ENCODE measurements around the gene MICAL3. TPM values are rescaled to one million over a fixed set of nuclear protein-coding genes. Genes with fewer than 3 reads are reported as not detected.

MICAL3 gene
- polyA plus RNA-seq, 3 donors, result 0.23 to 0.84 TPM; not detected in 1

GRCh38 chr22:17828502-17829080 lies 195.8 kb downstream of the MICAL3 start:
- DNase-seq, result no peak
- H3K27me3 ChIP-seq (ENCODE audit: control insufficient read depth in 2 of 2, insufficient read depth in 2 of 2, low read length in 2 of 2), result no peaks in the 10 kb centered on the region
- H3K4me1 ChIP-seq (ENCODE audit: control insufficient read depth in 1 of 2, insufficient read depth in 2 of 2, low read length in 2 of 2), result no peaks in the 10 kb centered on the region
- Mint-ChIP-seq H3K4me3 (no peak overlapping the region), H3K4me1 (no peaks in the 10 kb centered on the region), H3K27ac (peak overlapping the region in 2 of 7 donors; percentile 16 to 56), H3K36me3 (no peaks in the 10 kb centered on the region), H3K27me3 (ENCODE audit: low read depth in 3 of 3) (peaks cover 0 to 3% (median 0%) of the 10 kb centered on the region in 3 donors), H3K9me3 (no peaks in the 10 kb centered on the region)
- no peaks in the 10 kb centered on the region for H4K20me1 ChIP-seq (ENCODE audit: insufficient read depth, low read length)
- intact Hi-C loops (cut with micrococcal nuclease), result no loop called here
- no peak overlapping the region for H3K4me3 ChIP-seq (replicated peaks in 1 of 3; ENCODE audit: low read depth in 2 of 3, low read length in 3 of 3)
- H3K36me3 ChIP-seq (replicated peaks in 1 of 2; ENCODE audit: control insufficient read depth in 1 of 2, insufficient read depth in 2 of 2, low read length in 2 of 2), result no peaks in the 10 kb centered on the region
- no peak overlapping the region for H3K27ac ChIP-seq (ENCODE audit: low read depth in 1 of 2, low read length in 2 of 2)
- no peaks in the 10 kb centered on the region for H3K9me3 ChIP-seq (replicated peaks in 1 of 2; ENCODE audit: control insufficient read depth in 1 of 2, insufficient read depth in 1 of 2, low read length in 2 of 2)
- H2AFZ ChIP-seq (ENCODE audit: insufficient read depth, low read depth, low read length, poor library complexity, severe bottlenecking), result no peak overlapping the region
- no peak overlapping the region for H3K4me2 ChIP-seq (replicated peaks; ENCODE audit: extremely low read depth, low read length, poor library complexity, severe bottlenecking)
- TF ChIP-seq CTCF (IDR thresholded peaks at IDR 0.05), result no peak
- H3K79me2 ChIP-seq (ENCODE audit: insufficient read depth, low read length), result no peaks in the 10 kb centered on the region
- 93% methylated on average over 6 of the region's 6 CpGs for WGBS (ENCODE audit: insufficient coverage)
- no peak overlapping the region for H3K9ac ChIP-seq (ENCODE audit: insufficient read depth, low read length, poor library complexity, severe bottlenecking)

DNA sequence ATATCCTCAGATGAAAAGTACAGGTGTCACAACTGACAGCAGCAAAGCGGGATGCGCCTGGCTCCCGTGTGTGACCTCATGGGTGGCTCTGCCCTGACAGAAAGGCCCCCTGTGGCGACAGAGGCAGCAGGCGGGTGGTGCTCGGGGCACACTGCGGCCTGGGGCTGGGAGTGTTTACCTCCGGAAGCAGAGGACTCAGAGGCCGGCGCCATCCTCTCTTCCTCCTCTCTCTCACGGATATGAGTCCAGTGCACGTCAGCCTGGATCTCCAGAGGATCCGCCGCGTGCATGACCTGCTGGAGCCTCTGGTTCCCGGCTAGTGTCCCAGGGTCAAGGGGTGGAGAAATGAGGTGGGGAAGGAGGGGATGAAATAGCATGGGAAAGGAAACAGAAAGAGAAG lies 196.9 kb downstream of the MICAL3 start:
- Histone ChIP-seq H3K79me2 (ENCODE audit: insufficient read depth, low read length) (no peaks in the 10 kb centered on the region), H3K4me2 (replicated peaks; ENCODE audit: extremely low read depth, low read length, poor library complexity, severe bottlenecking) (no peak overlapping the region), H4K20me1 (ENCODE audit: insufficient read depth, low read length) (no peaks in the 10 kb centered on the region), H3K4me1 (ENCODE audit: control insufficient read depth in 1 of 2, insufficient read depth in 2 of 2, low read length in 2 of 2) (no peaks in the 10 kb centered on the region), H3K27ac (ENCODE audit: low read depth in 1 of 2, low read length in 2 of 2) (no peak overlapping the region), H3K27me3 (ENCODE audit: control insufficient read depth in 2 of 2, insufficient read depth in 2 of 2, low read length in 2 of 2) (no peaks in the 10 kb centered on the region), H2AFZ (ENCODE audit: insufficient read depth, low read depth, low read length, poor library complexity, severe bottlenecking) (no peak overlapping the region), H3K9me3 (replicated peaks in 1 of 2; ENCODE audit: control insufficient read depth in 1 of 2, insufficient read depth in 1 of 2, low read length in 2 of 2) (no peaks in the 10 kb centered on the region), H3K9ac (ENCODE audit: insufficient read depth, low read length, poor library complexity, severe bottlenecking) (no peak overlapping the region), H3K4me3 (replicated peaks in 1 of 3; ENCODE audit: low read depth in 2 of 3, low read length in 3 of 3) (no peak overlapping the region), H3K36me3 (replicated peaks in 1 of 2; ENCODE audit: control insufficient read depth in 1 of 2, insufficient read depth in 2 of 2, low read length in 2 of 2) (no peaks in the 10 kb centered on the region)
- intact Hi-C loops (cut with micrococcal nuclease), result no loop called here
- Mint-ChIP-seq H3K36me3 (no peaks in the 10 kb centered on the region), H3K4me1 (no peaks in the 10 kb centered on the region), H3K27ac (no peak overlapping the region), H3K9me3 (no peaks in the 10 kb centered on the region), H3K4me3 (no peak overlapping the region), H3K27me3 (ENCODE audit: low read depth in 3 of 3) (peaks cover 0 to 2% (median 0%) of the 10 kb centered on the region in 3 donors)
- no peak for TF ChIP-seq CTCF (IDR thresholded peaks at IDR 0.05)
- whole genome bisulfite sequencing (ENCODE audit: insufficient coverage), result 91% methylated on average over 8 of the region's 16 CpGs
- no peak for DNase-seq

Measured in CD14-positive monocyte (primary cell).